Eye (tissue), 1 donor: Measurements from ENCODE around the gene SRRM3.
"Not testable (repeated sequence)": the region's sequence is repeated elsewhere in the genome, so short reads cannot be mapped to it uniquely, and the experiment has no call there.

Source experiments
- DNase-seq: peaks from one replicate; pipeline ENCODE4 v3.0.0-alpha.2; 2015

The SRRM3 gene

GRCh38 chr7:76317782-76318487 is 116.2 kb downstream of the SRRM3 start:
- DNase-seq, result peak; percentile 98

- peak; percentile 86 for DNase-seq
Observed at GRCh38 chr7:76318488-76319353, 117.0 kb downstream of the SRRM3 start.

GRCh38 chr7:76325092-76325491 is 123.4 kb downstream of the SRRM3 start:
- DNase-seq, result no peak

GRCh38 chr7:76325811-76326210 is 124.1 kb downstream of the SRRM3 start:
- no peak for DNase-seq

GRCh38 chr7:76326646-76327233 is 125.0 kb downstream of the SRRM3 start:
- no peak for DNase-seq

- no peak for DNase-seq
Observed at GRCh38 chr7:76327610-76328009, 125.9 kb downstream of the SRRM3 start.

GRCh38 chr7:76328389-76328788 is 126.7 kb downstream of the SRRM3 start:
- DNase-seq, result no peak

- no peak for DNase-seq
Observed at GRCh38 chr7:76329479-76329878, 127.8 kb downstream of the SRRM3 start.

- no peak for DNase-seq
Observed at GRCh38 chr7:76330261-76330660, 128.6 kb downstream of the SRRM3 start.

- no peak for DNase-seq
Observed at GRCh38 chr7:76330673-76331072, 129.0 kb downstream of the SRRM3 start.

GRCh38 chr7:76332078-76332477 is 130.4 kb downstream of the SRRM3 start:
- no peak for DNase-seq

GRCh38 chr7:76333511-76334101 is 131.9 kb downstream of the SRRM3 start:
- DNase-seq, result no peak

GRCh38 chr7:76334320-76334967 is 132.7 kb downstream of the SRRM3 start:
- no peak for DNase-seq

GRCh38 chr7:76335417-76335816 is 133.7 kb downstream of the SRRM3 start:
- not testable (repeated sequence) for DNase-seq

GRCh38 chr7:76336094-76336493 is 134.4 kb downstream of the SRRM3 start:
- no peak for DNase-seq
